ENCODE measurements around the gene FNDC3B.

Gene FNDC3B

GRCh38 chr3:172273378-172273777 lies 234.0 kb downstream of the FNDC3B start:
- no peak overlapping the region for H3K9ac ChIP-seq (ENCODE audit: low read length)
- H3K36me3 ChIP-seq (ENCODE audit: control insufficient read depth, insufficient read depth, low read length, severe bottlenecking) = peaks cover 61% of the 10 kb centered on the region
- H3K4me1 ChIP-seq (ENCODE audit: control insufficient read depth, insufficient read depth, low read length) = peaks cover 56% of the 10 kb centered on the region
- no peaks in the 10 kb centered on the region for H3K27me3 ChIP-seq (replicated peaks; ENCODE audit: control insufficient read depth, insufficient read depth, low read length)
- H3K4me3 ChIP-seq (ENCODE audit: low read length) = no peak overlapping the region
- H3K9me3 ChIP-seq (ENCODE audit: control insufficient read depth, low read length) = no peaks in the 10 kb centered on the region
- no peak for DNase-seq (ENCODE audit: low read depth)

GRCh38 chr3:172274906-172275305 lies 235.5 kb downstream of the FNDC3B start:
- Histone ChIP-seq H3K4me1 (ENCODE audit: control insufficient read depth, insufficient read depth, low read length) (peaks cover 52% of the 10 kb centered on the region), H3K27me3 (replicated peaks; ENCODE audit: control insufficient read depth, insufficient read depth, low read length) (no peaks in the 10 kb centered on the region), H3K9me3 (ENCODE audit: control insufficient read depth, low read length) (no peaks in the 10 kb centered on the region), H3K36me3 (ENCODE audit: control insufficient read depth, insufficient read depth, low read length, severe bottlenecking) (peaks cover 59% of the 10 kb centered on the region), H3K4me3 (ENCODE audit: low read length) (no peak overlapping the region), H3K9ac (ENCODE audit: low read length) (no peak overlapping the region)
- DNase-seq (ENCODE audit: low read depth) = no peak

DNA sequence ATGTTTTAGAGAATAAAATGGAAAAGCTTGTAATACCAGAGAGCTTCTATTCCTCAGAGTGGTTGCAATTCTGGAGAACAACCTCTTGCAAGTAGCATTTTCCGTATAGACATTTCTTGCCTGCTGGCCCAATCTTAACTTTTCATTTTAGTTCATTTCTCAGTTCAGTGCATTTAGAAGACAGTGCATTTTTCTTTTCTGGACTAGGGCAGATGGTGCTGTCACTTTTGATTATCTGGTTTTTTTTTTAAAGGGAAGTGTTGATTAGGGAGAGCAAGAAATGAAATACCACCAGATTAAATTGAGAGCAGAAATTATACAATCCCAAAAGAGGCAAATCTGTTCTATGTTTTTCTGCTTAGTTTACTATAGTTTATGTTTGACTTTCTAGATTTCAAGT lies 236.2 kb downstream of the FNDC3B start:
- DNase-seq (ENCODE audit: low read depth) = no peak
- H3K4me1 ChIP-seq (ENCODE audit: control insufficient read depth, insufficient read depth, low read length) = peaks cover 56% of the 10 kb centered on the region
- no peak overlapping the region for H3K9ac ChIP-seq (ENCODE audit: low read length)
- H3K9me3 ChIP-seq (ENCODE audit: control insufficient read depth, low read length) = no peaks in the 10 kb centered on the region
- H3K4me3 ChIP-seq (ENCODE audit: low read length) = no peak overlapping the region
- H3K36me3 ChIP-seq (ENCODE audit: control insufficient read depth, insufficient read depth, low read length, severe bottlenecking) = peaks cover 52% of the 10 kb centered on the region
- H3K27me3 ChIP-seq (replicated peaks; ENCODE audit: control insufficient read depth, insufficient read depth, low read length) = no peaks in the 10 kb centered on the region

- H3K27me3 ChIP-seq (replicated peaks; ENCODE audit: control insufficient read depth, insufficient read depth, low read length) = no peaks in the 10 kb centered on the region
- H3K9ac ChIP-seq (ENCODE audit: low read length) = no peak overlapping the region
- no peak overlapping the region for H3K4me3 ChIP-seq (ENCODE audit: low read length)
- H3K9me3 ChIP-seq (ENCODE audit: control insufficient read depth, low read length) = no peaks in the 10 kb centered on the region
- DNase-seq (ENCODE audit: low read depth) = no peak
- peaks cover 47% of the 10 kb centered on the region for H3K36me3 ChIP-seq (ENCODE audit: control insufficient read depth, insufficient read depth, low read length, severe bottlenecking)
- H3K4me1 ChIP-seq (ENCODE audit: control insufficient read depth, insufficient read depth, low read length) = peaks cover 53% of the 10 kb centered on the region
These were observed 236.7 kb downstream of the FNDC3B start for GRCh38 chr3:172276103-172276502.

DNA sequence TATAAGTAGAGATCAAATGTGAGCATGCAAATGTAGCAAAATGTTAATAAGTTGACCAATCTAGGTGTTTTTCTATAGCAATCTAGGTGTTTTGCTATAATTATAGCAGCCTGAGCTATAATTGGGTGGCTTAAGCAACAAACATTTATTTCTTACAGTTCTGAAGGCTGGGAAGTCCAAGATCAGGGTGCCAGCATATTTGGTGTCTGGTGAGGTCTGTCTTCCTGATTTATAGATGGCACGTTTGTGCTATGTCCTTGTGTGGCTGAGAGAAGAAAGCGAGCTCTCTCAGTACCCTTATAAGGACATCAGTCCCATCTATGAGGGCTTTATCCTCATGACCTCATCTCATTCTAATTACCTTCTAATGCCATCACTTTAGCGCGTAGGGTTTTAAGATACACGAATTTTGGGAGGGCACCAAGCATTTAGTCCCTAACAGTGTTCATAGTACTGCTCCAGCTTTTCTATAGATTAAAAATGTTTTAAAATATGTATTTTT lies 237.8 kb downstream of the FNDC3B start:
- H3K9me3 ChIP-seq (ENCODE audit: control insufficient read depth, low read length) = no peaks in the 10 kb centered on the region
- no peaks in the 10 kb centered on the region for H3K27me3 ChIP-seq (replicated peaks; ENCODE audit: control insufficient read depth, insufficient read depth, low read length)
- no peak for DNase-seq (ENCODE audit: low read depth)
- peaks cover 50% of the 10 kb centered on the region for H3K4me1 ChIP-seq (ENCODE audit: control insufficient read depth, insufficient read depth, low read length)
- no peak overlapping the region for H3K4me3 ChIP-seq (ENCODE audit: low read length)
- no peak overlapping the region for H3K9ac ChIP-seq (ENCODE audit: low read length)
- H3K36me3 ChIP-seq (ENCODE audit: control insufficient read depth, insufficient read depth, low read length, severe bottlenecking) = peaks cover 40% of the 10 kb centered on the region

DNA sequence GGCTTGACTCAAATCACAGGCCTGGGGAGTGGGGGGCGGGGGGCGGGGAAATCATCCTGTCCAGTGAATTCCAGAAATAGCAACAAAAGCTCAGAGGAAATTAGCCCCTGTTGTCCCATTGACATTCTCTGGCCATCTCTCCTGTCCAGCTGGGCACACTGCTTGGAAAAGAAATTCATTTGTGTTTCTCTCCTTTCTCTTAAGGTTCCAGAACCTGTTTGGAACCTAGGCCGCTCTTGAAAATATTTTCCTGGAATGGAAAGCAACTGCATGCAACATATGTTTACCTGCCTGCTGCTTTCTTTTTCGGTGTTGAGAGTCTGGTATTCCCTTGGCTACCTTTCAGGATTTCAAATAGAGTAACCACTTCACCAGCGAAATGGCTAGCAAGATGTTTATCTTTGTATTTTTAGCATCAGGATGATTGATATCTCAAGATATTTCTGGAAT lies 239.8 kb downstream of the FNDC3B start:
- Histone ChIP-seq H3K9me3 (ENCODE audit: control insufficient read depth, low read length) (no peaks in the 10 kb centered on the region), H3K4me1 (ENCODE audit: control insufficient read depth, insufficient read depth, low read length) (peaks cover 33% of the 10 kb centered on the region), H3K36me3 (ENCODE audit: control insufficient read depth, insufficient read depth, low read length, severe bottlenecking) (peaks cover 45% of the 10 kb centered on the region), H3K9ac (ENCODE audit: low read length) (no peak overlapping the region), H3K27me3 (replicated peaks; ENCODE audit: control insufficient read depth, insufficient read depth, low read length) (no peaks in the 10 kb centered on the region), H3K4me3 (ENCODE audit: low read length) (no peak overlapping the region)
- DNase-seq (ENCODE audit: low read depth) = no peak

GRCh38 chr3:172279974-172280373 lies 240.6 kb downstream of the FNDC3B start:
- no peak for DNase-seq (ENCODE audit: low read depth)
- no peak overlapping the region for H3K9ac ChIP-seq (ENCODE audit: low read length)
- peaks cover 33% of the 10 kb centered on the region for H3K4me1 ChIP-seq (ENCODE audit: control insufficient read depth, insufficient read depth, low read length)
- H3K36me3 ChIP-seq (ENCODE audit: control insufficient read depth, insufficient read depth, low read length, severe bottlenecking) = peaks cover 43% of the 10 kb centered on the region
- H3K4me3 ChIP-seq (ENCODE audit: low read length) = no peak overlapping the region
- no peaks in the 10 kb centered on the region for H3K27me3 ChIP-seq (replicated peaks; ENCODE audit: control insufficient read depth, insufficient read depth, low read length)
- H3K9me3 ChIP-seq (ENCODE audit: control insufficient read depth, low read length) = no peaks in the 10 kb centered on the region

GRCh38 chr3:172280406-172281051 lies 241.2 kb downstream of the FNDC3B start:
- H3K27me3 ChIP-seq (replicated peaks; ENCODE audit: control insufficient read depth, insufficient read depth, low read length) = no peaks in the 10 kb centered on the region
- H3K36me3 ChIP-seq (ENCODE audit: control insufficient read depth, insufficient read depth, low read length, severe bottlenecking) = peaks cover 44% of the 10 kb centered on the region
- peak; percentile 82 for DNase-seq (ENCODE audit: low read depth)
- H3K4me3 ChIP-seq (ENCODE audit: low read length) = no peak overlapping the region
- H3K9ac ChIP-seq (ENCODE audit: low read length) = no peak overlapping the region
- peaks cover 33% of the 10 kb centered on the region for H3K4me1 ChIP-seq (ENCODE audit: control insufficient read depth, insufficient read depth, low read length)
- H3K9me3 ChIP-seq (ENCODE audit: control insufficient read depth, low read length) = no peaks in the 10 kb centered on the region

GRCh38 chr3:172281884-172282283 lies 242.5 kb downstream of the FNDC3B start:
- Histone ChIP-seq H3K4me1 (ENCODE audit: control insufficient read depth, insufficient read depth, low read length) (peaks cover 46% of the 10 kb centered on the region), H3K27me3 (replicated peaks; ENCODE audit: control insufficient read depth, insufficient read depth, low read length) (no peaks in the 10 kb centered on the region), H3K9me3 (ENCODE audit: control insufficient read depth, low read length) (no peaks in the 10 kb centered on the region), H3K36me3 (ENCODE audit: control insufficient read depth, insufficient read depth, low read length, severe bottlenecking) (peaks cover 47% of the 10 kb centered on the region), H3K4me3 (ENCODE audit: low read length) (no peak overlapping the region), H3K9ac (ENCODE audit: low read length) (no peak overlapping the region)
- DNase-seq (ENCODE audit: low read depth) = no peak

GRCh38 chr3:172282850-172283249 lies 243.5 kb downstream of the FNDC3B start:
- Histone ChIP-seq H3K9me3 (ENCODE audit: control insufficient read depth, low read length) (no peaks in the 10 kb centered on the region), H3K4me1 (ENCODE audit: control insufficient read depth, insufficient read depth, low read length) (peaks cover 52% of the 10 kb centered on the region), H3K36me3 (ENCODE audit: control insufficient read depth, insufficient read depth, low read length, severe bottlenecking) (peaks cover 48% of the 10 kb centered on the region), H3K27me3 (replicated peaks; ENCODE audit: control insufficient read depth, insufficient read depth, low read length) (no peaks in the 10 kb centered on the region), H3K4me3 (ENCODE audit: low read length) (no peak overlapping the region), H3K9ac (ENCODE audit: low read length) (no peak overlapping the region)
- DNase-seq (ENCODE audit: low read depth) = no peak

- no peaks in the 10 kb centered on the region for H3K9me3 ChIP-seq (ENCODE audit: control insufficient read depth, low read length)
- H3K4me1 ChIP-seq (ENCODE audit: control insufficient read depth, insufficient read depth, low read length) = peaks cover 47% of the 10 kb centered on the region
- no peaks in the 10 kb centered on the region for H3K27me3 ChIP-seq (replicated peaks; ENCODE audit: control insufficient read depth, insufficient read depth, low read length)
- peaks cover 56% of the 10 kb centered on the region for H3K36me3 ChIP-seq (ENCODE audit: control insufficient read depth, insufficient read depth, low read length, severe bottlenecking)
- DNase-seq (ENCODE audit: low read depth) = no peak
- H3K9ac ChIP-seq (ENCODE audit: low read length) = no peak overlapping the region
- no peak overlapping the region for H3K4me3 ChIP-seq (ENCODE audit: low read length)
These were observed 244.5 kb downstream of the FNDC3B start for GRCh38 chr3:172283841-172284357.

Data from adipocyte (in vitro differentiated cells).